ENCODE results near the gene OR13J1.

The OR13J1 gene

DNA sequence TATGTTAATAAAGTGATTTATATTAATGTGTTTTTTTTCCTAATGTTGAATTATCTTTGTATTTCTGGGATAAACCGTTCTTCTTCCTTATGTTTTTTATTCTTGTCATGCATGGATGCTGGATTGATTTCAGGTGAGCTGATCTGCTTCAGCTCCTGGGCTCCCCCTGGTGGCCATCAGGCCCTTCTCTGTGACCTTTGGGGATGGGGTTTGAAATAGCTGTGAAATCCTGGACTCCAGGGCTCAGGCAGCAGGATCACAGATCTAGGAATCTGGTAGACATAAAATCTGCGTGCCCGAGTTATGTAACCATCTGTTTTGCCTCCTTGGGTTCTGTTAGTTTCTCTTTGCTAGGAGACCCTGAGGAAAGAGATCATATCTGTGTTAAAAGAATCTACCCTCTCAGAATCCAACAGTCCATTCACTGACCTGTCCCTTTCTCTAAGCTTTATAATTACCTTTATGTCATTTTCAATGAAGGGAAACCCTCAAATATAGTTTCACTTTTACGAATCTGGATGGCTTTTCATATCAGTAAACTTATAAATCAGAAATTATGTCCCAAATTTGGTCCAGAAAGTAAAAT, 12.2 kb upstream of the OR13J1 start:
- DNase-seq (ENCODE audit: low read depth): peak; percentile 74
- no peak overlapping the region; the same call in 1 of the 2 replicates for H3K4me3 ChIP-seq (ENCODE audit: low read length)
- TF ChIP-seq, protein P1, sequence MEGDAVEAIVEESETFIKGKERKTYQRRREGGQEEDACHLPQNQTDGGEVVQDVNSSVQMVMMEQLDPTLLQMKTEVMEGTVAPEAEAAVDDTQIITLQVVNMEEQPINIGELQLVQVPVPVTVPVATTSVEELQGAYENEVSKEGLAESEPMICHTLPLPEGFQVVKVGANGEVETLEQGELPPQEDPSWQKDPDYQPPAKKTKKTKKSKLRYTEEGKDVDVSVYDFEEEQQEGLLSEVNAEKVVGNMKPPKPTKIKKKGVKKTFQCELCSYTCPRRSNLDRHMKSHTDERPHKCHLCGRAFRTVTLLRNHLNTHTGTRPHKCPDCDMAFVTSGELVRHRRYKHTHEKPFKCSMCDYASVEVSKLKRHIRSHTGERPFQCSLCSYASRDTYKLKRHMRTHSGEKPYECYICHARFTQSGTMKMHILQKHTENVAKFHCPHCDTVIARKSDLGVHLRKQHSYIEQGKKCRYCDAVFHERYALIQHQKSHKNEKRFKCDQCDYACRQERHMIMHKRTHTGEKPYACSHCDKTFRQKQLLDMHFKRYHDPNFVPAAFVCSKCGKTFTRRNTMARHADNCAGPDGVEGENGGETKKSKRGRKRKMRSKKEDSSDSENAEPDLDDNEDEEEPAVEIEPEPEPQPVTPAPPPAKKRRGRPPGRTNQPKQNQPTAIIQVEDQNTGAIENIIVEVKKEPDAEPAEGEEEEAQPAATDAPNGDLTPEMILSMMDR (conservative IDR thresholded peaks at IDR 0.05; ENCODE audit: low read length): peak; percentile 100

DNA sequence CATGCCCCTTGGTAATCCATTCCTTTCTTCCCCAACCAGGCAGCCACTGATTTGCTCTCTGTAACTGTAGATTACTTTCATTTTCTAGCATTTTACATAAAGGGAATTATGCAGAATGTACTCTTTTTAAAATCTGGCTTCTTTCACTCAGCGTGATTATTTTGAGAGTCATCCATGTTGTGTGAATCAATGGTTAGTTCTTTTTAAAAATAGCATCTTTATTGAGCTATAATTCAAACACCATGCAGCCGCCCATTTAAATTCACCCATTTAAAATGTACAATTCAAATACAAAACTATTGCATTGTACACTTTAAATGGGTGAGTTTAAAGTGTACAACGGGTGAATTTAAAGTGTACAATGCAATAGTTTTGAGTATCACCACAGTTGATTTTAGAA, 2.3 kb upstream of the OR13J1 start:
- DNase-seq (ENCODE audit: low read depth): no peak
- TF ChIP-seq, protein P1 (conservative IDR thresholded peaks at IDR 0.05; ENCODE audit: low read length): no peak
- H3K4me3 ChIP-seq (ENCODE audit: low read length): no peak overlapping the region

DNA sequence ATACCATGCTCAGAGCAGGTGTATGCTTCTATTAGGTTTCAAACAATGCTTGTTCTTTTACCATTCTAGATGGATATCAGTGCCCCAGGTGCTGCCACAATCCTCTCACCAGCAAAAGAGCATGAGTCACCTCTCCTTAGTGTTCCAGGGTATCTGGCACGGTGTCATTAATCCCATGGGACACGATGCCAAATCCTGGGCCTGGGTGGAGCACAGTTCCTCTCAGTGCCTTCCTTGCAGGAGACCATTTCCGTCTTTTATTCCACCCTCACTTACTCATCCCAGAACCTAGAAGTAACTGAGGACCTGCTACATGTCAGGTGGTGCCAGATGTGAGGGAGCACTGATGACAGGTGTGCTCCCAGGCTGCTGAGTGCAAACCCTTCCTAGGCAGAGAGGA, 1.3 kb upstream of the OR13J1 start:
- H3K4me3 ChIP-seq (ENCODE audit: low read length): no peak overlapping the region
- no peak for DNase-seq (ENCODE audit: low read depth)
- TF ChIP-seq, protein P1 (conservative IDR thresholded peaks at IDR 0.05; ENCODE audit: low read length): no peak

DNA sequence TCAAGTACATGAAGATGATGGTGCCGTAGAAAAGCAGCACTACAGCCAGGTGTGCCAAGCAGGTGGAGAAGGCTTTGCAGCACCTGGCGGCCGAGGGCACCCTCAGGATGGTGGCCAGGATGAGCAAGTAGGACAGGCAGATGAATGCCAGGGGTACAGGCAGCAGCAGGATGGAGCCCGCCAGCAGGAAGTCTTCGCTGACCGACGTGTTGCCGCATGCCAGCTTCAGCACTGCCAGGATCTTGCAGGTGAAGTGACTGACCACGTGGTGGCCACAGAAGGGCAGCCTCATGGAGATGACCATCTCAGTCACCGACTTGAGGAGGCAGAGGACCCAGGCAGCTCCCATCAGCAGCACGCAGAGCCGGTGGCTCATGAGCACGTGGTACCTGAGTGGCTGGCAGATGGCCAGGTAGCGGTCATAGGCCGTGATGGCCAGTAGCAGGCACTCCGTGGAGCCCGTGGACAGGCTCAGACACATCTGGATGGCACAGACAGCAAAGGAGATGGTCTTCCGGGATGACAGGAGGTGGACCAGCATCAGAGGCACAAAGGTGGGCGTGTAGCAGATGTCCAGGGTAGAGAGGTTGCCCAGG, 482 bp downstream of the OR13J1 start:
- TF ChIP-seq, protein P1 (conservative IDR thresholded peaks at IDR 0.05; ENCODE audit: low read length): no peak
- no peak for DNase-seq (ENCODE audit: low read depth)
- no peak overlapping the region for H3K4me3 ChIP-seq (ENCODE audit: low read length)

DNA sequence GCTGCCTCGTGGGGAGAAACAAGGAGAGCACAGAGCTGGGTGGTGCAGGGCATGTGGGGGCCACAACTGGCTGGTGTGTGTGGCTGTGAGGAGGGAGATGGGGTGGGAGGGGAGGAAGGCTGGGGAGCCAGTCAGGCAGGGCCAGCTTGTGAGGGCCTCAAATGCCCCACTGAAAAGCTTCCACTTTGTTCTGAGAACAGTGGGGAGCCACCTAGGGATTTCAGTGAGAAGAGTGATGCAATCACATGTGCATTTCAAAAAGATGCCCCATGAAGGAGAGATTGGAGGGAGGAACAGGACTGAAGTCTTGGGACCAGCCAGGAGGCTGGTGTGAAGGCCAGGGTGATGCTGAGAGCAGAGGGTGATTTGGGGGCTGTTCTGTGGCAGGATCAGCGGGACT, 1.3 kb downstream of the OR13J1 start:
- TF ChIP-seq, protein P1 (conservative IDR thresholded peaks at IDR 0.05; ENCODE audit: low read length): no peak
- no peak overlapping the region for H3K4me3 ChIP-seq (ENCODE audit: low read length)
- DNase-seq (ENCODE audit: low read depth): no peak

DNA sequence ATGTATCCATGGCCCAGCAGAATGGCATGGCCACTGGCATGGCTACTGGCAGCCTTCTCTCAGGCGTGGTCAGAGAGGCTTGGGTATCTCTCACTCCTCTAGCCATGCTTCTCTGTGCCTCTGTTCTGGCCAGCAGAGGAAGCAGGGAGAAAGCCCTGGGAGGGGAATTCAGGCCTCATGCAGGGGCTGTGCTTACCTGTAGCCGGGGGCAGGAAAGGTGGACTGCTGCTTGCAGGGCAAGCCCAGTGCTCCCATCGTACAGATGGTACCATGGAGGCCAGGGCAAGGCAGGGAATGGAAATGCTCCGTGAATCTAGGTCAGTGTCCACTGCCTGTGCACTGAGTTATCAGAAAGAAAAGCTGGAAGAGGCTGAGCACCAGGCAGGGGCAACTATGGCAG, 2.7 kb downstream of the OR13J1 start:
- TF ChIP-seq, protein P1 (conservative IDR thresholded peaks at IDR 0.05; ENCODE audit: low read length): no peak
- no peak for DNase-seq (ENCODE audit: low read depth)
- no peak overlapping the region for H3K4me3 ChIP-seq (ENCODE audit: low read length)

DNA sequence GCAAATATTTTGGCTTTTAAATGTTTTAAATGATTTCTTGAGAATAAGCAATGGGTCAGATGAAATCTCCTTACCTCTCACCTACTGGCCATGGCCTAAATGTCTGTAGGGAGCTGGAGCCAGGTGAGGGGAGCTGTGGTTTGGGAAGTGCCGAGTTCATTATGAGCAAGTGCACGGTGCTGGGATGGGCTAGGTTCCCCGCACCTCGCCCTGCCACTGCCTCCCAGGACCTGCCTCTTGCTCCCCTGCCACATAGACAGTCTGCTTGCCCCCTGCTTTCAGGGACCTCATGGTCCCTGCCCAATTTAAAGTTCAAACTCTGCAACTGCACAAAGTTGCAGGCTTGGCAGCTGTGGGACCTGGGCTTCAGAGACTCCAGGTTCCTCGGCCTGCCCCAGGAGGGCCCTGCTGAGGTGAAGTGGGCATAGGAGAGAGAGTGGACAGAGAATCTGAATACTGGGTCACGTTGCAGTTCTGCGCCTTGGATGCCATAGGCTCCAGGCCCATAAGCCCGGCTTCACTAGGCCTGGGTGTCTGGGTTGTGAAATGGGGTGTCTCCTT, 5.4 kb downstream of the OR13J1 start:
- H3K4me3 ChIP-seq (ENCODE audit: low read length): no peak overlapping the region
- no peak for DNase-seq (ENCODE audit: low read depth)

More for the DNA sequence above, 5.4 kb downstream of the OR13J1 start:
- TF ChIP-seq, protein P1 (conservative IDR thresholded peaks at IDR 0.05; ENCODE audit: low read length): no peak

Measured in AG10803 (cell line).